SW480 (cell line): ENCODE results near the gene DGKE.

Experiments used
- DNase-seq: peaks from one replicate; pipeline ENCODE4 v3.0.0-alpha.2; 2016; ENCODE audit warnings: low spot score

The DGKE gene

DNA sequence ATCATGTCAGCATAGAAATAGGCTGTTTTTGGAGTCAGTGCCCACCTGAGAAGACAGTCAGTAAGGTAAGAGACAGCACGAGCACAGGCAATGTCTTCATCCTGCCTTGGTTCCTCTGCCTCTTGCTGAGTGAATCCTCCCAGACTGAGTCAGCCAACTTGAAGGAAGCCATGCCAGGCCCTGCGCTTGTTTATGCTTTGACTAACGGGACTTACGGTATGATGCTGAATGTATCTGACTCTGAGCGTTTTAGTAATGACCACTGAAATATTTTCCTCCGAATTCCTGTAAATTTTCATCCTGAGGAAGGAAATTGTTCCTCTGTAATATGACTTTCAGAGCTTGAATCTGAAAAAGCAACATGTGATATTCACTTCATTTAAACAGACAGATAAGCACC, 18.2 kb upstream of the DGKE start:
- DNase-seq: no peak

GRCh38 chr17:56817066-56817465, 16.9 kb upstream of the DGKE start:
- no peak for DNase-seq

DNA sequence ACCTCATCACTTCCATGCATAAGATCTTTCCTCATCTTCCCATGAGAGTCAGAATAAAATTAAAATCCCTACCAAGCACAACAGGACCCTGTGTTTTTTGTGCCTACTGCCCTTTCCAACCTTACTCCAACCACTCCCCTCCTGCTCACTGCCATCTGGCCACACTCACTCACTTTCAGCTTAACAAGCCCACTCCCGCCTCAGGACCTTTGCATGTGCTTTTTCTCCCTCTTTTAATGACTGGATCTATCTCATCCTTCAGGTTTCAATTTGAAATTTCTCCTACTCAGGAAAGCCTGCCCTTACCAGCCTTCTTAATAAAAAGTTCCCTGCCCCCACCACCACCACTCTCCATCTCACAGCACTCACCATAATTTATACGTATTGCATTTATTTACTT, 14.9 kb upstream of the DGKE start:
- DNase-seq: no peak

- DNase-seq: peak; percentile 76
Observed at GRCh38 chr17:56819431-56820145, 14.4 kb upstream of the DGKE start.

DNA sequence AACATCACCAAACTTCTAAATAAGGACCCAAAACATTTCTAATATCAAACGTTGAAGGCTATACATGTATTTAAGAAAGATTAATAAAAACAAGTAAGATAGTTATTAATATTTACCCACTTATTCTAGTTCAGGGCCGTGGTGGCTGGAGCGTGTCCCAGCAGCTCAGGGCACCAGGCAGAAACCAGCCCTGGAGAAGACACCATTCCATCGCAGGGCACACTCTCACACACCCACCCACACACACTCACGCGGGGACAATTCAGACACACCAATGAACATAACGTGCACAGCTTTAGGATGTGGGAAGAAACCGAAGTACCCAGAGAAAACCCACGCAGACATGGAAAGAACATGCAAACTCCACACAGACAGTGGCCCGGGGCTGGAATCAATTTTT, 13.7 kb upstream of the DGKE start:
- DNase-seq: no peak

DNA sequence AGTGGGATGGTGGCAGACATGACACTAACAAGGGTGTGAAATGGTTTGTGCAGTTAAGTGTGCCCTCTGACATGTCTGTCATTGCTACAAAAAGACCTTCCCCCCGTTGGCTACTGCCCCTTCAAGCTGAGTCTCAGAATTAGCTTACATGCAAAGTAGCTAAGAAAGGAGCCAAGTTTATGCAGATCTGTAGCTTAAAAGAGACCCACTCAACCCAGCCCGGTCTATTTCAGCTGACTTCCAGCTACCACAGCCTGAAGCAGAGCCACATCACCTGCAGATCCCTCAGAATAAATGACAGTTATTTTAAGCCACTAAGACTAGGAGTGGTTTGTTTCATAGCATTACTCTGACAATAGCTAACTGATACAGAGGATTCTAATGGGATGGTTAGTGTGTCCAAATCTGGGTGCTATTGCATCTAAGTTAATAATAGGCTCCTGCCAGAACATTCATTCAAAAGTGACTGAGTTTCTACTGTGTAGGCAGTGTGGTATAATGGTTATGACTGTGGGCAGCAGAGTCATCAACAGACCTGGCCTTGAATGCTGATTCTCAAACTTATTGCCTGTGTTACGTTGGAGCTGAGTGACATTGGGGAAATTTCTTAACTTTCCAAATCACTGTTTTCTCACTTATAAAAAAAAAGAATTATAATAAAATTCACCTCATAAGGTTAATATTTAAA, 12.0 kb upstream of the DGKE start:
- no peak for DNase-seq

- DNase-seq: no peak
Observed at GRCh38 chr17:56822725-56823124, 11.2 kb upstream of the DGKE start.

DNA sequence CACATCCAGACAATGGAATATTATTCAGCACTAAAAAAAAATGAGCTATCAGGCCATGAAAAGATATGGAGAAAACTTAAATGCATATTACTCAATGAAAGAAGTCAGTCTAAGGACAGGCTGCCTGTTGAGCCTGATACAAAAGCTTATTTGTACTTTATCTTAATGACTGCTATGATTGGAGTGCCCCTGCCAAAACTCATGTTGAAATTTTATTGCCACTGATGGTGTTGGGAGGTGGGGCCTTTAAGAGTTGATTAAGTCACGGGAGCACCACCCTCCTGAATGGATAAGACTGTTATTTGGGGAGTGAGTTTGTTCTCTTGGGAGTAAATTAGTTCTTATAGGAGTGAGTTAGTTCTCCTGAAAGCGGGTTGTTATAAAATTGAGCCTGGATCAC, 10.1 kb upstream of the DGKE start:
- DNase-seq: no peak

- DNase-seq: no peak
Observed at GRCh38 chr17:56824503-56824902, 9.4 kb upstream of the DGKE start.

DNA sequence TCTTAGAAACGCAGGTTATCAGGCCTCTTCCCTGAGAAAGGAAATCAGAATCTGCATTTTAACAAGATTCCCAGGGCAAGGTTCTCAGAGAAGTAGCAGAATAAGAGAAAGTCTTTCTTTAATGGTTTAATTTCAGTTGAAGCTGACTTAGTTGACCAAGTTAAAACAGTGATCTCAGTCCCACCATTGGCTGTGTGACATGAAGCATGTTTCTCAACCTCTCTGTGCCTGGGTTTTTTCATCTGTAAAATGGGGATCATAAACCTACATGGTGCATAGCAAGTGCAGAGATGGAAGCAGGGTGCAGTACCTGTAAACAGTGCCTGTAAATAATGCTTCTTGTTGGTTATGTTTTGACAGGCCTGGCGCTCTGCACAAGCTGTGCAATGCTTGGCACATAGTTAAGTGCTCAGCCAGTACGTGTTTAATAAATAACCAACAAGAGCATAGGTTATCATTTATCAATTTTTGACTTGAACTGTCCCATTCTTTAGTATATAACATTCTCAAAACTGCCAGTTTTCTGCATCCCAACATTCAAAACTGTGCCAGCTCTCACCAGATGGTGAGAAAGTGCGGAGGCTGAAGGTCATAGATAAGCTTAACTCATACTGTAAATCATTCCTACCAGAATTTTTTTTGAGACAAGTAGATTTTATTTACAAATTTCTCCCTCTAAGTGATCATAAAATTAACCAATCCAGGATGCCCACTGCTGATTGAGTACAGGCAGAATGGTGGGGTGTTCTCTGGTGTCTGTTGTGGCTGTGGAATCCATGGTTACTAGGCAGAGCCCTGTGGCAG, 7.1 kb upstream of the DGKE start:
- DNase-seq: no peak

DNA sequence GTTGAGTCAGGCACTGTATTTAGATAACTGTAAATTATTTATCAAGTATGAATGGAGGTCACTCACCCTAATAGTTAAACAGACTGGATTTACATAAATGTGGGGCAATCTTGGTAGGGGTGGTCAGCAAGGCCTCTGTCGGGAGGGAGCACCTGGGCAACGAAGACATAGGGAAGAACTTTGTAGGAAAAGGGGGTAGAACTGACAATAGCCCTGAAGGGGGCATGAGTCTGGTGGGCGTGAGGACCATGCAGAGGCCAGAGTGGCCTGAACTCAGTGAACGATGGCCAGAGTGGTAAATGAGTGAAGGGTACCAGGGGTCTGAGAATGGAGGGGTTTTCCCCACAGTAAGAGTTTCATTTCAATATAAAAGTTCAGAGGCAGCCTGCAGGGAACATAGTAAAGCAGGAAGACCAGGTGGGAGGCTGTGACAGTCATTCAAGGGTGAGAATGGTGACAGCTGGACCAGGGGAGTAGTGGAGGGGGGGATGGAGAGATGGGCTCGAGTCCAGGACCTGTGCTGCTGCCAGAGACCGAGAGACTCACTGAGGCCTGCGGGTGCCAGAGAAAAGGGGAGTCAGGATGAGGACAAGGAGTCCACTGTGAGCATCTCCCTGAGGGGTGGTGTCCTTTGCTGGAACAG, 3.1 kb upstream of the DGKE start:
- DNase-seq: no peak

- no peak for DNase-seq
Observed at GRCh38 chr17:56831369-56832095, 2.4 kb upstream of the DGKE start.

DNA sequence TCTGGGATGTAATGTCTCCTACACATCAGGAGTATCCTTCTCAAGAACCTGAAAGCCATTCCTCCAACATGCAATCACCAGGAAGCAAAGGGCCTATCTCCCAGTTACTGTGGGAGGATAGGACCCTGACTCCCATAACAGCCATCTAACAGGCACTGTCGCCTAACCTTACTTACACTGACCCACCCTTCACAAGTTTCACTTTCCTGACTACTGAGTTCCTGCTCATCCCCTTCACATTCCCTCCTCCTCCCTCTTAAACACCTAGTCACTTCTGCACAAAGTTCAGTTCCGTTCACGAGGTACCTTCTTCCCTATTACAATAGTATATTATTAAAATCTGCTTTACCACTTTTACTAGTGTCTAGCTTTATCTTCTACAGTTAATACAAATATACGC, 1.5 kb upstream of the DGKE start:
- DNase-seq: no peak

- peak; percentile 83 for DNase-seq
Observed at GRCh38 chr17:56833057-56833808, 718 bp upstream of the DGKE start.

DNA sequence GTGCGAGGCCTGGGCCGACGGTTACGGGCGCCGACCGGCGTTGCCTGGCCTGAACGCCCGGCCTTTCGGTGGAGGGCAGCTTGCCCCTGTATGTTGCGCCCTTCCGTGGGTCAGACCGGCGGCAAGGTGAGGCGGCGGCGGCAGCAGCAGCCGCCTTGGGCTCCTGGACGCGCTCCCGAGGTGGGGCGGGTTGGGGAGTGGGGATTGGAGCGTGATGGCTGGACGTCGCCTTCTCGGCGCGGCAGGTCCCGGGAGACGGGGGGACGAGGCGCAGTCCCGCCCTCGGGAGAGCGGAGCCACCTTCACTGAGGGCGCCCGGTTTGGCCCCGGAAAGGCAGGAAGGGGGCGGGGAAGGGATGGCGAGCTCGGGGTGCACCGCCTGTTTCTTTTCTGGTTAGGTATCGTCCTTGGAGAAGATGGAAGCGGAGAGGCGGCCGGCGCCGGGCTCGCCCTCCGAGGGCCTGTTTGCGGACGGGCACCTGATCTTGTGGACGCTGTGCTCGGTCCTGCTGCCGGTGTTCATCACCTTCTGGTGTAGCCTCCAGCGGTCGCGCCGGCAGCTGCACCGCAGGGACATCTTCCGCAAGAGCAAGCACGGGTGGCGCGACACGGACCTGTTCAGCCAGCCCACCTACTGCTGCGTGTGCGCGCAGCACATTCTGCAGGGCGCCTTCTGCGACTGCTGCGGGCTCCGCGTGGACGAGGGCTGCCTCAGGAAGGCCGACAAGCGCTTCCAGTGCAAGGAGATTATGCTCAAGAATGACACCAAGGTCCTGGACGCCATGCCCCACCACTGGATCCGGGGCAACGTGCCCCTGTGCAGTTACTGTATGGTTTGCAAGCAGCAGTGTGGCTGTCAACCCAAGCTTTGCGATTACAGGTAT, 671 bp downstream of the DGKE start:
- peak; percentile 85 for DNase-seq

DNA sequence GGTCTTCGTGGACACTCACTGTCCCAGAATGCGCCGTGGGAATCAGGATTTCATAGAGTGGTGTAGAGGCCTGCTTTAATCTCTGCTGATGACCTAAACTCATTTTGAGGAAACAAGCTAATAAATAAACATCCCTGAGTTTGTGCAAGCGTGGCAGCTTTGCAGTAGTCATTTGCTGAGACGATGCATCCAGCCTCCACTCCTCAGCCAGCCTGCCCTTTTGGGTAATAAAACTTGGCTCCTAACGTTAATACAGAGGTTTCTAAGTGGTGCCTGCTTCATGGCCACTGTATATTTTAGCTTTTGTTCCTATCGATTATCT, 1.3 kb downstream of the DGKE start:
- DNase-seq: no peak

DNA sequence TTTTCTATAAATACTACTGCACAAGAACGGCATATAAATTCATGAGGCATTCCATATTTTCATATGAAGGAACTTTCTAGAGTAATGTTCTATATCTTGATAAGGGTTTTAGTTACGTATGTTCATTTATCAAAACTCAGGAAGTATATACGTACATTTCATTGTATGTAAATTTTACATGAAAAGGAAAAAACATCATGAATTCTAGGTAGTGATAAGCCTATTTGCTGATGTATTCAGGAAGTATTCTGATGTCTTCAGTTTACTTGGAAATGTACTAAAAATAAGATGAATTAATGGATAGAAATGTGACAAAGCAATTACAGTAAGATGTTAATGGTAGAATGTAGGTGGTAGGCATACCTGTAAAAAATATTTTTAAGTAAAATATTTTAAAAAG, 4.7 kb downstream of the DGKE start:
- no peak for DNase-seq

DNA sequence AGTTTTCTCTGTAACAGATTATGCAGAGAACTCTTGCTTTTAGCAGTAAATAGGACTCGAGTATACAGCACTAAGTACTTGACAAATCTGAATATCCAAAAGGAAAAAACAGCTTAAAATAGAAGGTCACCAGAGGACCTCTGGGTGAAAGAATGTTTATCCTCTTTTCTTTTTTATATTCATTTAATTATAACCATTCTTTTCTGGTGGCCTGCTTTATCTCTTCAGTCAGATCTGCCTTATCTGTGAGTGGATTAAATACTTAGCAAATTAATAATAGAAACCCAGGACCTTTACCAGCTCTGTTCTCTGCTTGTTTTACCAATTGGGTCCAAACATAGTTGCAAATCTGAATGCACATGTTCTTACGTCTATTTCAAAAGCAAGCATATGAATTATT, 8.6 kb downstream of the DGKE start:
- DNase-seq: no peak

GRCh38 chr17:56845934-56846333, 12.0 kb downstream of the DGKE start:
- DNase-seq: no peak

GRCh38 chr17:56847106-56847505, 13.2 kb downstream of the DGKE start:
- no peak for DNase-seq
